K562 (cell line): Measurements from ENCODE around the gene MYO7A. TPM values are rescaled to one million over a fixed set of nuclear protein-coding genes. Genes with fewer than 3 reads are reported as not detected.

ENCODE experiments used
- ATAC-seq: fragments of 200-7000 bp; cut with Tn5 transposase; 3 replicates; pipeline ENCODE4 v1.9.1; 2020; ENCODE audit warnings: moderate library complexity
- BruUV-seq: library from RNA; stranded (reverse); fragments of 400-500 nt; replicated peaks from 2 replicates; lab custom pipeline; 2021; lab: Mats Ljungman, UMichigan
- CTCF ChIA-PET: fragments of 300-600 bp; formaldehyde crosslinking; extraction: SDS; loops from one replicate; lab custom pipeline; 2021; ENCODE audit warnings: low intra/inter-chr PET ratio; lab: Yijun Ruan, JAX
- POLR2A ChIA-PET: fragments of 300-600, 350-650 bp; sonication (Branson Sonifier 250); formaldehyde crosslinking; extraction: SDS; loops from one replicate; lab custom pipeline; 2021; ENCODE audit warnings: antibody characterized with exemption, inconsistent platforms; lab: Yijun Ruan, JAX
- DNase-seq, 4 experiments: peaks; one replicate each; pipeline versions ENCODE4 v3.0.0 to v3.0.0-alpha.2; 2011 to 2018; ENCODE audit warnings: low spot score in 3 of 4, mixed read lengths in 3 of 4; ENCODE audit errors: extremely low read depth in 1 of 4
- FAIRE-seq: peaks from 2 replicates; lab custom pipeline; 2011; peaks lifted over from hg19 to GRCh38; lab: Jason Lieb, UNC
- H2AFZ ChIP-seq: 2 replicates; pipeline ENCODE4 v1.6.0; 2011; ENCODE audit warnings: low read depth, low read length, control low read depth, inconsistent platforms
- H3K27ac ChIP-seq: fragments of 200-600 bp; 3 replicates; pipeline ENCODE4 v1.8.0; 2011; ENCODE audit warnings: low read depth, mild to moderate bottlenecking, control low read depth, inconsistent platforms, low read length, moderate library complexity, mixed read lengths; ENCODE audit errors: extremely low read depth
- H3K27me3 ChIP-seq, 2 experiments: fragments of 300-600 bp in 1 of 2; 2 replicates in 1 of 2; 3 replicates in 1 of 2; pipeline versions ENCODE4 v1.6.0 to v1.8.0; 2011; ENCODE audit warnings: inconsistent platforms in 2 of 2, low read length in 2 of 2, mild to moderate bottlenecking in 1 of 2, mixed read lengths in 1 of 2, moderate library complexity in 1 of 2; ENCODE audit not compliant: control insufficient read depth in 2 of 2, insufficient read depth in 2 of 2
- H3K36me3 ChIP-seq: fragments of 300-600 bp; 3 replicates; pipeline ENCODE4 v1.8.0; 2011; ENCODE audit warnings: mild to moderate bottlenecking, low read length, inconsistent platforms; ENCODE audit not compliant: control insufficient read depth, insufficient read depth
- H3K4me1 ChIP-seq, 2 experiments: fragments of 200-600 bp in 1 of 2; replicated peaks in 1 of 2; 2 replicates in 1 of 2; 3 replicates in 1 of 2; pipeline versions ENCODE4 v1.5.1 to v1.8.0; 2011; ENCODE audit warnings: inconsistent platforms in 2 of 2, low read length in 2 of 2, mild to moderate bottlenecking in 1 of 2, mixed read lengths in 1 of 2, moderate library complexity in 1 of 2; ENCODE audit not compliant: control insufficient read depth in 2 of 2, insufficient read depth in 2 of 2
- H3K4me2 ChIP-seq: 2 replicates; pipeline ENCODE4 v1.6.1; 2011; ENCODE audit warnings: low read length, control low read depth, inconsistent platforms, mixed read lengths; ENCODE audit not compliant: insufficient read depth
- H3K4me3 ChIP-seq: fragments of 200-600 bp; sonication (generic), shearing (Covaris generic); 2 replicates; pipeline ENCODE4 v1.5.1; 2016; ENCODE audit warnings: control low read depth, inconsistent platforms
- H3K79me2 ChIP-seq: fragments of 200-600 bp; 3 replicates; pipeline ENCODE4 v1.8.0; 2011; ENCODE audit warnings: low read length, inconsistent platforms; ENCODE audit not compliant: control insufficient read depth, insufficient read depth
- H3K9ac ChIP-seq, 2 experiments: 2 replicates each; pipeline versions ENCODE4 v1.6.0 to v1.6.1; 2011; ENCODE audit warnings: low read depth in 2 of 2, low read length in 2 of 2, control low read depth in 1 of 2, inconsistent platforms in 1 of 2, mild to moderate bottlenecking in 1 of 2, mixed read lengths in 1 of 2; ENCODE audit not compliant: insufficient read depth in 1 of 2
- H3K9me1 ChIP-seq: one replicate; pipeline ENCODE4 v1.6.0; 2011; ENCODE audit warnings: inconsistent platforms, mild to moderate bottlenecking, low read length, moderate library complexity; ENCODE audit not compliant: control insufficient read depth, insufficient read depth
- H3K9me3 ChIP-seq: replicated peaks from 2 replicates; pipeline ENCODE4 v1.5.1; 2011; ENCODE audit warnings: low read depth, low read length, inconsistent platforms; ENCODE audit not compliant: control insufficient read depth, insufficient read depth
- H4K20me1 ChIP-seq: replicated peaks from 2 replicates; pipeline ENCODE4 v1.6.1; 2011; ENCODE audit warnings: low read length, inconsistent platforms, mixed read lengths; ENCODE audit not compliant: control insufficient read depth, insufficient read depth
- BHLHE40 ChIP-seq: IDR thresholded peaks from 2 replicates; pipeline ENCODE4 v1.6.1; 2011; ENCODE audit warnings: low read length, improper control_type of control experiment
- CREB1 ChIP-seq, 2 experiments: sonication (generic) in 1 of 2; formaldehyde crosslinking in 1 of 2; IDR thresholded peaks; 2 replicates each; pipeline versions ENCODE4 v1.6.1 to v1.8.0; 2012 to 2022; ENCODE audit warnings: inconsistent platforms in 1 of 2, mild to moderate bottlenecking in 1 of 2, missing genetic modification reagents in 1 of 2, moderate library complexity in 1 of 2
- FOXJ3 ChIP-seq: sonication (generic); formaldehyde crosslinking; IDR thresholded peaks from 2 replicates; pipeline ENCODE4 v1.4.0; 2020; ENCODE audit warnings: mild to moderate bottlenecking, missing genetic modification reagents
- KLF6 ChIP-seq: fragments of 250-450 bp; sonication (Bioruptor Pico); IDR thresholded peaks from 2 replicates; pipeline ENCODE4 v1.4.0; 2020; ENCODE audit warnings: mild to moderate bottlenecking, moderate library complexity, borderline replicate concordance
- NFATC3 ChIP-seq: fragments of 450-650 bp; IDR thresholded peaks from 2 replicates; pipeline ENCODE4 v1.6.1; 2017; ENCODE audit warnings: mild to moderate bottlenecking
- PHB ChIP-seq: fragments of 250-450 bp; sonication (Bioruptor Pico); IDR thresholded peaks from 2 replicates; pipeline ENCODE4 v1.5.0; 2021
- PRPF4 ChIP-seq: fragments of 200-400 bp; formaldehyde crosslinking; IDR thresholded peaks from one replicate; pipeline ENCODE4 v1.6.1; 2017; ENCODE audit warnings: low read length, low read depth, mild to moderate bottlenecking; ENCODE audit not compliant: insufficient read depth, poor library complexity, severe bottlenecking
- SMAD3 ChIP-seq: fragments of 450-650 bp; formaldehyde crosslinking; conservative IDR thresholded peaks from 2 replicates; pipeline ENCODE4 v1.4.0; 2020; ENCODE audit warnings: mild to moderate bottlenecking
- U2AF1 ChIP-seq: fragments of 200-400 bp; formaldehyde crosslinking; optimal IDR thresholded peaks from 2 replicates; pipeline ENCODE3; 2017; ENCODE audit warnings: mild to moderate bottlenecking, low read depth, low read length, moderate library complexity
- WHSC1 ChIP-seq: IDR thresholded peaks from one replicate; pipeline ENCODE4 v1.6.1; 2012; ENCODE audit warnings: low read length, control low read depth, inconsistent platforms
- ZC3H11A ChIP-seq: IDR thresholded peaks from 2 replicates; pipeline ENCODE4 v1.6.1; 2012; ENCODE audit warnings: low read depth, low read length, improper control_type of control experiment
- whole genome bisulfite sequencing: fragments of 100-300 bp; shearing (Covaris generic); methylation state at CpG from one replicate; pipeline ENCODE4 v1.1.6; 2016; ENCODE audit warnings: low coverage, mixed read lengths; ENCODE audit not compliant: insufficient coverage; ENCODE audit errors: missing lambda C conversion rate; 5-methylcytosine and 5-hydroxymethylcytosine counted together
- in situ Hi-C: fragments of 300-500 bp; cut with MboI; formaldehyde crosslinking; loops from 4 replicates; pipeline ENCODE4 v1.15.0; 2018; ENCODE audit warnings: inconsistent platforms, mixed read lengths
- intact Hi-C: fragments of 100-400 bp; cut with micrococcal nuclease; formaldehyde crosslinking; loops from 2 replicates; pipeline ENCODE4 v1.14.2; 2022
- polyA plus RNA-seq, 8 experiments: library from polyadenylated mRNA; depleted of rRNA in 4 of 8; stranded (reverse) in 5 of 8; unstranded in 3 of 8; fragments of >200 nt; fragmentation: Nextera tagmentation in 2 of 8; fragmentation: Illumina TruSeq in 1 of 8; extraction: Ambion mirVana in 2 of 8; extraction: Trizol in 1 of 8; gene quantifications; 2 replicates each; pipeline versions ENCODE4 v1.2.1 to v1.2.3, GENCODE V29; 2011 to 2014; ENCODE audit warnings: inconsistent platforms in 1 of 8, missing spikeins in 1 of 8
- total RNA-seq, 7 experiments: library from RNA; depleted of rRNA in 6 of 7; stranded (reverse); fragments of >200 nt in 6 of 7; fragmentation: Illumina TruSeq in 2 of 7; extraction: Trizol in 2 of 7; gene quantifications; 2 replicates each; pipeline versions ENCODE4 v1.2.1 to v1.2.3, GENCODE V29; 2011 to 2021; ENCODE audit warnings: low replicate concordance in 1 of 7
- TF ChIP-seq, protein P1 (sequence below), 2 experiments: fragments of 450-650 bp in 1 of 2; sonication (generic) in 1 of 2; formaldehyde crosslinking in 1 of 2; IDR thresholded peaks; 2 replicates each; pipeline versions ENCODE4 v1.7.1 to v1.9.0; 2016 to 2022; ENCODE audit warnings: inconsistent platforms in 1 of 2, mild to moderate bottlenecking in 1 of 2, missing genetic modification reagents in 1 of 2
- TF ChIP-seq, protein P2 (sequence below): fragments of 250-450 bp; sonication (Bioruptor Pico); IDR thresholded peaks from 2 replicates; pipeline ENCODE4 v1.9.0; 2021; ENCODE audit warnings: mild to moderate bottlenecking

Gene MYO7A
- total and polyA plus RNA-seq, 9 of the 15 experiments (the other 6 are each of a cell fraction or from before 2014, with no cell fraction given), result 0.01 to 0.11 (median 0.07) TPM; not detected in 1

DNA sequence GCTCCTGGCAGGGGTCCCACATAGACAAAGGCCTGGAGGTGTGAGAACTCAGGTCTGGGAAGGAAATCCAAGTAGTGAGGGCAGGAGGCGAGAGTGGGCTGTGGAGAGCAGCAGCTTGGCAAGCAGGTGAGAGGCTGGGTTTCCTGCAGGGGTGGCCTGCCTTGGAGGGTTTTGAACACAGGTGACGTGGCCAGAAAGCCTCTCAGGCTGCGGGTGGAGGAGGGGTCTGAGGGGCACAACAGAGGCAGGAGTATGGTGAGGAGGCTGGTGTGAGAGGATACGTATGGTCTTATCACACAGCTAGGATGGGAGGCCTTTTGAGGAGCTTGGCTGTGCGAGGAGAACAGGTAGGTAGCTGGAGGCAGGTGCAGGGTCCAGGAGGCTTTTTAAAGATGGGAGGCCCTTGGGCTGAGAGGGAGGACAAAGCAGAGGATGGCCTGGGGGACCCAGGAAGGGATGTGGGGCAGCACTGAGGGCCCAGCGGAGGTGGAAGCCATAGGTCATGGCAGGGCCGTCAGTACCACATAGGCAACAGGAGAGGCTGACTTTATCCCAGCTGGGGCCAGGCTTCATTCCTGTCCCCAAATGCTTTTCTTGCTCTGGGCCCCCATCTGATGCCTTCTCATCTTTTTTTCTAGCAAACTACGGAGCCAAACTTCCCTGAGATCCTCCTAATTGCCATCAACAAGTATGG, 84.4 kb downstream of the MYO7A start:
- intact Hi-C loops, result no loop called here
- ChIA-PET CTCF (no interaction called here), POLR2A (interaction anchor here (1.2 kb wide), 1 partner anchor 12 kb away, joined by 5 read pairs; no protein-coding TSS in a partner anchor)
- FAIRE-seq (no peak), ATAC-seq (no peak), DNase-seq (no peak)
- H3K4me1 ChIP-seq, result no peaks in the 10 kb centered on the region
- H4K20me1 ChIP-seq, result no peaks in the 10 kb centered on the region; the same call in 1 of the 2 replicates
- H3K79me2 ChIP-seq, result no peaks in the 10 kb centered on the region
- no TSS peak for BruUV-seq
- in situ Hi-C loops, result no loop called here
- TF ChIP-seq SMAD3 (CRISPR knock-in tag), result no peak
- TF ChIP-seq ZC3H11A, result no peak
- TF ChIP-seq BHLHE40, result no peak
- no peak for TF ChIP-seq PRPF4
- TF ChIP-seq, protein P1, sequence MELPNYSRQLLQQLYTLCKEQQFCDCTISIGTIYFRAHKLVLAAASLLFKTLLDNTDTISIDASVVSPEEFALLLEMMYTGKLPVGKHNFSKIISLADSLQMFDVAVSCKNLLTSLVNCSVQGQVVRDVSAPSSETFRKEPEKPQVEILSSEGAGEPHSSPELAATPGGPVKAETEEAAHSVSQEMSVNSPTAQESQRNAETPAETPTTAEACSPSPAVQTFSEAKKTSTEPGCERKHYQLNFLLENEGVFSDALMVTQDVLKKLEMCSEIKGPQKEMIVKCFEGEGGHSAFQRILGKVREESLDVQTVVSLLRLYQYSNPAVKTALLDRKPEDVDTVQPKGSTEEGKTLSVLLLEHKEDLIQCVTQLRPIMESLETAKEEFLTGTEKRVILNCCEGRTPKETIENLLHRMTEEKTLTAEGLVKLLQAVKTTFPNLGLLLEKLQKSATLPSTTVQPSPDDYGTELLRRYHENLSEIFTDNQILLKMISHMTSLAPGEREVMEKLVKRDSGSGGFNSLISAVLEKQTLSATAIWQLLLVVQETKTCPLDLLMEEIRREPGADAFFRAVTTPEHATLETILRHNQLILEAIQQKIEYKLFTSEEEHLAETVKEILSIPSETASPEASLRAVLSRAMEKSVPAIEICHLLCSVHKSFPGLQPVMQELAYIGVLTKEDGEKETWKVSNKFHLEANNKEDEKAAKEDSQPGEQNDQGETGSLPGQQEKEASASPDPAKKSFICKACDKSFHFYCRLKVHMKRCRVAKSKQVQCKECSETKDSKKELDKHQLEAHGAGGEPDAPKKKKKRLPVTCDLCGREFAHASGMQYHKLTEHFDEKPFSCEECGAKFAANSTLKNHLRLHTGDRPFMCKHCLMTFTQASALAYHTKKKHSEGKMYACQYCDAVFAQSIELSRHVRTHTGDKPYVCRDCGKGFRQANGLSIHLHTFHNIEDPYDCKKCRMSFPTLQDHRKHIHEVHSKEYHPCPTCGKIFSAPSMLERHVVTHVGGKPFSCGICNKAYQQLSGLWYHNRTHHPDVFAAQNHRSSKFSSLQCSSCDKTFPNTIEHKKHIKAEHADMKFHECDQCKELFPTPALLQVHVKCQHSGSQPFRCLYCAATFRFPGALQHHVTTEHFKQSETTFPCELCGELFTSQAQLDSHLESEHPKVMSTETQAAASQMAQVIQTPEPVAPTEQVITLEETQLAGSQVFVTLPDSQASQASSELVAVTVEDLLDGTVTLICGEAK (IDR thresholded peaks at IDR 0.05), result no peak
- TF ChIP-seq, protein P1 (CRISPR knock-in tag; IDR thresholded peaks at IDR 0.05), result no peak
- TF ChIP-seq CREB1 (IDR thresholded peaks at IDR 0.05), result no peak
- no peak for TF ChIP-seq CREB1 (CRISPR knock-in tag; IDR thresholded peaks at IDR 0.05)
- no peak for TF ChIP-seq NFATC3
- no peak for TF ChIP-seq PHB (CRISPR knock-in tag)
- no peak for TF ChIP-seq U2AF1
- TF ChIP-seq WHSC1, result no peak
- TF ChIP-seq FOXJ3, result no peak
- TF ChIP-seq KLF6, result no peak
- TF ChIP-seq, protein P2, sequence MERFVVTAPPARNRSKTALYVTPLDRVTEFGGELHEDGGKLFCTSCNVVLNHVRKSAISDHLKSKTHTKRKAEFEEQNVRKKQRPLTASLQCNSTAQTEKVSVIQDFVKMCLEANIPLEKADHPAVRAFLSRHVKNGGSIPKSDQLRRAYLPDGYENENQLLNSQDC, result no peak
- peaks cover 0 to 55% of the 10 kb centered on the region in 2 experiments; a peak in 4 of 5 replicates for H3K27me3 ChIP-seq
- H2AFZ ChIP-seq, result no peak overlapping the region
- no peak overlapping the region for H3K4me2 ChIP-seq
- H3K9me3 ChIP-seq, result no peaks in the 10 kb centered on the region
- no peak overlapping the region for H3K9ac ChIP-seq
- H3K4me3 ChIP-seq, result no peak overlapping the region
- H3K36me3 ChIP-seq, result no peaks in the 10 kb centered on the region
- peaks cover 3% of the 10 kb centered on the region for H3K9me1 ChIP-seq
- H3K27ac ChIP-seq, result no peak overlapping the region
- 0% methylated on average over 8 of the region's 8 CpGs for WGBS
